ENCODE results near the gene COL18A1. TPM values are rescaled to one million over a fixed set of nuclear protein-coding genes. Genes with fewer than 3 reads are reported as not detected.

Gene COL18A1
- total and polyA plus RNA-seq, 2 of the 8 experiments (the other 6 are each of a cell fraction or from before 2014, with no cell fraction given), result 145 to 201 TPM

DNA sequence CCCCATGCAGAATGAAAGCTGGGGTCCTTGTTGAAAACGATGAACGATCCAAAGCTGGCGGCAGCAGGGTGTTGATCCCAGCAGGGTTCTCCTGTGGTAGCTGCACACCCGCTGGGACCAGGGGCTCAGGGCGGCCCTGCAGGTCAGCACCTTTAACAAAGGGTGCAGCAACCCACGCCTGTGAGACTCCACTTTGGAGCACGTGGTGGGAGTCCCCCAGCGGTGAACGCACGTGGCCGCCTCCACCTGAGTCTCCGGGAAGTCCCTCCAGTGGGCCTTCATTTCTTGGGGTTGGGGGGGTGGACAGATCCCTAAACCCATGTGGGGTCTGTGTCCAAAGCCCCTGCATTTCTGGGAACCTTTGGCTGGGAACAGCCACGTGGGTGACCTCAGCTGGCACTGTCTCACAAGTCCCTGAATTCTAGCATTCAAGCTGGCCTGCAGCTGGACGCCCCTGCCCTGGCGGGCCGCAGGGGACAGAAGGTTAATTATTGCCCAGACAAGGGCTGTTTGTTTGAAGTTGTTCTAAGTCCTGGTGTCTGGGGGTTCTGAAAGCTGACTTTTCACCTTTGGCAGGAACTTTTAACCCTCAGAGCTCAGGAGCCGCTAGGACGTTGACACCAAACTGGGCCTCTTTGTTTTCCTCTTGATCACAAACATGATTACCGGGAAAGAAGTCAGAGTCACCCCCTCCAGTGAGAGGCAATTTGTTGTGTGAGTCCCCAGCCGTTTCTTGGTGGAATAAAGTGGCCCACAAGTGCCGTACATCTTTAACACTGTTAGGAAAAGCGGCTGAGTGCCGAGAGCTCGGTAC is 64.5 kb downstream of the COL18A1 start (continued):
- TF ChIP-seq TAF1 (IDR thresholded peaks at IDR 0.05; ENCODE audit: low read depth, low read length) (no peak), CHD2 (IDR thresholded peaks at IDR 0.05; ENCODE audit: low read length) (no peak), BRCA1 (IDR thresholded peaks at IDR 0.05; ENCODE audit: low read depth, low read length) (no peak), KDM5A (IDR thresholded peaks at IDR 0.05; ENCODE audit: low read length) (no peak), POU5F1 (IDR thresholded peaks at IDR 0.05; ENCODE audit: low read depth, low read length) (no peak)

Measured in H1 (cell line).